Measurements from ENCODE around the gene ARHGAP26. TPM values are rescaled to one million over a fixed set of nuclear protein-coding genes. Genes with fewer than 3 reads are reported as not detected.

Gene ARHGAP26
- total RNA-seq, 1 experiment from 2014 or later = 19.6 TPM

DNA sequence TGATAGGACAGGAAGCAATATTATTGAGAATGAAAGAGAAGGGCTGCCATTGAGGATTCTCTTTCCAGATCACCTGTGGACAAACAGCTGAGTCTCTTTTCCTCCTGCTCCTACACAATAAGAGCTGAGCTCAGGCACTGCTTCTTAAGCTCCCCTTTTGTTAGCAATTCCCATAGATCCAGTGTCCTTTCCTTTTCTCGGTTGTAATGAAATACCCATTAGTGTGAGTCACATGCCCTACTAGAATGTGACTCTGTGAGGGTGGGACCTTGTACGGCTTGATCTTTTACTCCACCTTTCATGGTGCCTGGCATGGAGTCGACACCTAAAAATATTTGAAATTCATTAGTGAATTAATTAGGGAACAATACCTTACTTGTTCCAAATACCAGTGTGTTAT lies 364.1 kb downstream of the ARHGAP26 start:
- no peak for DNase-seq (ENCODE audit: low spot score)

DNA sequence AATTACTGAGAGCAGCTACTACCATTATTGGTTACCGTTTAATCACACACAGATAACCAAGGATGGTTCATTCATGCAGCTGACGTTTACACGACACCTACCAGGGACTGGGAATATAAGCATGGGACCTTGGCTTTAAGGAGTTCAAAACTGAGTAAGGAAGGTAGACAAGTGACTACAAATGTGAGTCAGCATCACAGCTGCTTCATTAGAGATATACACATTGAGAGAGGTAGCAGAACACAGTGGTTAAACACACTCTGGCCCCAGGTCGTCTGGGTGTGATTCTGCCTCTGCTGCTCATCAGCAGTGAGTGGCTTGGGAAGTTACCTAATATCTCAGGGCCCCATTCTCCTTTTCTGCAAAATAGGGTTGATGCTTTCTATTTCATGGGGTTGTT lies 364.7 kb downstream of the ARHGAP26 start:
- DNase-seq (ENCODE audit: low spot score) = no peak

DNA sequence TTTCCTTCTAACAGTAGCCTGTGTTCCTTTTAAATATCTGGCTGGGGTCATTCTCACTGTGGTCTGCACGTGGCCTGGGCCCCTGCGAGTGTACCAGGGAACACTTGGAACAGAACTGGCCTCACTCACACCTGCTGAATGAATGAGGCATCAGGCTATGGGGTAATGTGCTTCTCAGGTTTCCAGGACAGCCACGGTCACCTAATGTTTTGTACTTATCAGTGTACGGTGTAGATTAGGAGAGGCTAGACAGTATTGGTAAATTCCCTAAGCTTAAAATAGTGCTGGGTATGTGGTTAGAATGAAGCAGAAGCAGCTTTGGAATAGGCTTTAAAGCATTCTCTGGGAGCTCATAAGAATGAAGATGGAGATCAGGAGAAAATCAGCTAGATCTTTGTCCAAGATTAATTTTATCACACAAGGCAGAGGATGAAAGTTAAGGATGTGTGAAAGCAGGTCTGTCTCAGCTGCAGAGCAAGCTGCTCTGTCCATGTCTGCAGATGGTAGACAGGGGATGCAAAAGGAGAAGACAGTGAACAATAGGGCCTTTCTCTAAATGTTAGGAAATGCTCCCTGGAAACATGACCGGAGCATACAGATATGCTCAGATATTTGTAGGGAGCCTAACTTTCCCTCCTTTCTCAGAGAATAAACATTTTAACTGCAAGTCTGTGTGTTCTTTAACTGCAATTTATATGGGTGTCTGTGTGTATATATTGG lies 365.8 kb downstream of the ARHGAP26 start:
- DNase-seq (ENCODE audit: low spot score) = no peak

GRCh38 chr5:143138839-143139238 lies 368.7 kb downstream of the ARHGAP26 start:
- DNase-seq (ENCODE audit: low spot score) = no peak

GRCh38 chr5:143139585-143139984 lies 369.4 kb downstream of the ARHGAP26 start:
- DNase-seq (ENCODE audit: low spot score) = no peak

GRCh38 chr5:143140492-143141203 lies 370.5 kb downstream of the ARHGAP26 start:
- no peak for DNase-seq (ENCODE audit: low spot score)

GRCh38 chr5:143141652-143142051 lies 371.5 kb downstream of the ARHGAP26 start:
- DNase-seq (ENCODE audit: low spot score) = no peak

- no peak for DNase-seq (ENCODE audit: low spot score)
Measured at GRCh38 chr5:143142596-143143435, 372.6 kb downstream of the ARHGAP26 start.

DNA sequence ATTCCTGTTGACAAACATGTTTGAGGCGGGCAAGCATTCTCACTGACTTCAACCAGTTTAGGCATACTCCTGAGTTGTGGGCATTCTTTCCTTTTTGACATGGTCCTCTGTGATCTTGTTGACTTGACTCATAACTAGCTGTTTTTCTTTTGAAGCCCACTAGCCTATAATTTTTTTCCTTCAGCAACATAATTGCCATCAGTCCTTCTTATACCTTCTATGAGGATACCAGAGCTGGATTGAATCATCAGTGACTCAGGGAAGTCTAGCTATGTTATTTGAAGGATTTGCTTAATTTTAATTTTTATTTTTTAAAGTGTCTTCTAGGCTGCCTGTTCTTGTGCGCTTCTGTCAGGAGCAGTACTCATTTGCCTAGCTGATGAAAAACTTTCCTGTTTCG lies 373.8 kb downstream of the ARHGAP26 start:
- DNase-seq (ENCODE audit: low spot score) = no peak

DNA sequence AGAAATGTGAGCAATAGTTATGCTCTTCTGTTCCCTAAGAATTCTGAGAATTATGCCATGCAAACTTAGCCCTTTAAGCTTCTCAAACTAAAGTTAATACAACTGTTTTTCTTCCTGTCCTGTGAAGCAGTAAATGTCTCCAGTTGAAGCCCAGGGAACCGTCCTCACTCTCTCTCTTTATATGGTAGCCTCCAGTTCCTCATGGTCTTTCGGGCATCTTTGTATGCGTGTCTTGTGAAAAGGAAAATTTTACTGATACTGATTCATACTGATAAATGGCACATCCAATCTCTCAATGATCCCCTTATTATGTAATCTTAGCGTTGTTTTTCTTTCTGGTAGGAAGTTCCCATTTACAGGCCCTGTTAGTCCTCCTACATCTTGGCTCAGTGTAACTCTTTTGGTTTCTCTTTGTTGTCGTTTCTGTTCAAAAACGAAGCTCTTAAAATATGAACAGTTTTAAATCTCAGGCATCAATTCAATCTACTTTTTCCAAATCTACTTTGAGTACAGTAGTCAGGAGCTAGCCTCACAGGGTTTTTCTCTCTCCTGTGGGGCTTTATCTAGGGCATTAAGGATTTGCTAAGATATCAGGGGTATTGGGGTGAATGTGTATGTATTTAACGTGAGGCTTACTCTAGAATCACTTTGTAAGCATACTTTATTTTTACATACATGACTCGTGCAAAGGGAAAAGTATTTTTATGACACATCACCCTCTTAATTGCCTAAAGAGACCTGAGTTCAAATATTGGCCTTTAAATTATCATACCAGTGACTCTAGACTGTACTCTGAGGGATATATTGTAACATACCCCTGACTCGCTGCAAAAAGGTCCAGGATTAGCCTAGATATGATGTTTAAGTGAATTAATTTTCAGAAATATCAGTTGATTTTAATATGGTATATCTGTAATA lies 375.3 kb downstream of the ARHGAP26 start:
- DNase-seq (ENCODE audit: low spot score) = no peak

DNA sequence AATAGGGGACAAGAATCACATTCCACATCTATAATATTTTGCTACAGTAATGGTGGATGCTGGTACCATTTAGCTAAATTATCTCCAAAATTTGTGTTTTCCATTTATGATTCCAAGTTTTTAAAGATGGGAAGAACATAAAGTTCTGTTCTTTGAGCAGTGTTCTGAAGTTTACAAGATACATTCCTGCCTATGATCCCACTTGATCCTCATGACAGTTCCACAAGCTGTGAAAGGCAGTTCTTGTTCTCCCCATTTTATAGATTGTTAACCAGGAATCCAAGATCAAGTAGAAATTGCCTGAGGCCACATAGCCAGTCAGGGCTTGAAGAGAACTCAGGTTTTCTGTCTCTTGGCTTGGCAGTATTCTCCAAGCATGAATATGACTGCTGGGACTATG lies 376.0 kb downstream of the ARHGAP26 start:
- DNase-seq (ENCODE audit: low spot score) = no peak

GRCh38 chr5:143147383-143147782 lies 377.2 kb downstream of the ARHGAP26 start:
- DNase-seq (ENCODE audit: low spot score) = no peak

- no peak for DNase-seq (ENCODE audit: low spot score)
Measured at GRCh38 chr5:143147902-143148301, 377.7 kb downstream of the ARHGAP26 start.

DNA sequence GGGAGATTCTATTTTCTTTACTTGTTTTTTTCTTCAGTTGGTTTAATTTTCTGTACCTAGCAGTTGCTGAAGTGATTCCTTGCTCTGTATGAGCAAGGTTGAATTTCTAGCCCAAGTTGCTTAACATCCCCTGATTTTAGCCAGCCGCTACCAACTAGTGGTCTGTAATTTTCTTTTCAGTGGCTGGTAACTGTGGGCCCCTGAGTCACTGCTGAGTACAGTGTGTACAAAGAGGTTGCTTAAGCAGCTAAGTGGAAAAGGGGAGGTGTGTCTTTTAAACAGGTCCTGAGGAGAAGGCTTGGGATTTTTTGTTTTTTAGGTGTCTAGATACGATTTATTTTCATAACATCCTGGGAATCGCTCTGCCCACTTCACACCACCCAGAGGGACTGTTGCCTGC lies 378.6 kb downstream of the ARHGAP26 start:
- no peak for DNase-seq (ENCODE audit: low spot score)

DNA sequence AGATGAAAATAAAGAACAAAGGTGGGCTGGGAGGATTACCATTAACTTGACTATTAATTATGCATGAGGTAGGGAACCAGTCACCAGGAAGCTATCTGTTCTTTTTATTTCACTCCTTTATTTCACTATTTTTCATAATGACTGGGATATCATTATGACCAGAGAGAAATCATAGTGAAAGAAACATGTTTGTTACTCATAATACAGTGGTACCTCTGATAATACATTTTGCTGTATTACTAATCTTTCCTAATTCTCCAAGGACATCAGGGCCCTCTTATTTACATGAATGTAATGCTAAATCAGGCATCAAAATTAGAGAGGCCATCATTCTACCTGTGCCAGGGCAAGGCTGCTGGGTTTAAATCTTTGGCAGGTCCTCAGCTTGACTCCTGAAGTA lies 379.6 kb downstream of the ARHGAP26 start:
- DNase-seq (ENCODE audit: low spot score) = no peak

- no peak for DNase-seq (ENCODE audit: low spot score)
Measured at GRCh38 chr5:143151056-143151700, 381.0 kb downstream of the ARHGAP26 start.

GRCh38 chr5:143152445-143152844 lies 382.3 kb downstream of the ARHGAP26 start:
- no peak for DNase-seq (ENCODE audit: low spot score)

- DNase-seq (ENCODE audit: low spot score) = no peak
Measured at GRCh38 chr5:143153332-143154119, 383.3 kb downstream of the ARHGAP26 start.

GRCh38 chr5:143154510-143155370 lies 384.6 kb downstream of the ARHGAP26 start:
- DNase-seq (ENCODE audit: low spot score) = no peak
